ENCODE measurements around the gene GPR142. TPM values are rescaled to one million over a fixed set of nuclear protein-coding genes. Genes with fewer than 3 reads are reported as not detected.

GPR142 gene
- total and polyA plus RNA-seq, 2 donors (not counting 3 experiments of a cell fraction or from before 2014, with no cell fraction given): not detected

- no TSS peak for BruUV-seq (replicated peaks)
- Histone ChIP-seq H3K9ac (replicated peaks; ENCODE audit: extremely low read depth, insufficient read depth, low read length) (no peak within 1 kb of the TSS), H2AFZ (ENCODE audit: low read depth, low read length) (no peak within 1 kb of the TSS), H3K79me2 (ENCODE audit: control insufficient read depth, insufficient read depth, low read length) (no peaks in the 10 kb centered on the region), H3K27me3 (ENCODE audit: control insufficient read depth in 2 of 2, insufficient read depth in 2 of 2, low read length in 2 of 2) (peaks cover 7 to 12% of the 10 kb centered on the region in 2 experiments), H3K4me3 (replicated peaks in 1 of 3; ENCODE audit: insufficient read depth in 1 of 3, low read depth in 1 of 3, low read length in 3 of 3) (no peak within 1 kb of the TSS), H3K36me3 (ENCODE audit: control insufficient read depth in 2 of 2, extremely low read depth in 1 of 2, insufficient read depth in 2 of 2, low read length in 2 of 2) (no peaks in the 10 kb centered on the region), H3K4me2 (ENCODE audit: insufficient read depth, low read length) (no peak within 1 kb of the TSS), H3K4me1 (ENCODE audit: control insufficient read depth, extremely low read depth, insufficient read depth, low read length) (no peaks in the 10 kb centered on the region), H3K9me1 (replicated peaks; ENCODE audit: control insufficient read depth, extremely low read depth, insufficient read depth, low read length) (no peaks in the 10 kb centered on the region), H3K9me3 (replicated peaks; ENCODE audit: control insufficient read depth, insufficient read depth, low read length) (no peaks in the 10 kb centered on the region), H3K27ac (ENCODE audit: insufficient read depth, low read depth, low read length) (no peak within 1 kb of the TSS), H4K20me1 (replicated peaks; ENCODE audit: control insufficient read depth, extremely low read depth, insufficient read depth, low read length) (no peaks in the 10 kb centered on the region)
- POLR2A ChIA-PET: no interaction called here
- DNase-seq (ENCODE audit: low read depth, low spot score) (peak; percentile 13), FAIRE-seq (no peak)
- dilution Hi-C loops (cut with MboI; ENCODE audit: extremely low pct_ligation_motif_present, low sequenced_read_pairs): no loop called here
- intact Hi-C loops (cut with micrococcal nuclease): loop anchor here (1.0 kb wide), 1 partner anchor 60 kb away; no protein-coding TSS in a partner anchor
- TF ChIP-seq MYC (IDR thresholded peaks at IDR 0.05; ENCODE audit: low read depth, low read length): no peak
- TF ChIP-seq, protein P1, sequence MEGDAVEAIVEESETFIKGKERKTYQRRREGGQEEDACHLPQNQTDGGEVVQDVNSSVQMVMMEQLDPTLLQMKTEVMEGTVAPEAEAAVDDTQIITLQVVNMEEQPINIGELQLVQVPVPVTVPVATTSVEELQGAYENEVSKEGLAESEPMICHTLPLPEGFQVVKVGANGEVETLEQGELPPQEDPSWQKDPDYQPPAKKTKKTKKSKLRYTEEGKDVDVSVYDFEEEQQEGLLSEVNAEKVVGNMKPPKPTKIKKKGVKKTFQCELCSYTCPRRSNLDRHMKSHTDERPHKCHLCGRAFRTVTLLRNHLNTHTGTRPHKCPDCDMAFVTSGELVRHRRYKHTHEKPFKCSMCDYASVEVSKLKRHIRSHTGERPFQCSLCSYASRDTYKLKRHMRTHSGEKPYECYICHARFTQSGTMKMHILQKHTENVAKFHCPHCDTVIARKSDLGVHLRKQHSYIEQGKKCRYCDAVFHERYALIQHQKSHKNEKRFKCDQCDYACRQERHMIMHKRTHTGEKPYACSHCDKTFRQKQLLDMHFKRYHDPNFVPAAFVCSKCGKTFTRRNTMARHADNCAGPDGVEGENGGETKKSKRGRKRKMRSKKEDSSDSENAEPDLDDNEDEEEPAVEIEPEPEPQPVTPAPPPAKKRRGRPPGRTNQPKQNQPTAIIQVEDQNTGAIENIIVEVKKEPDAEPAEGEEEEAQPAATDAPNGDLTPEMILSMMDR (IDR thresholded peaks at IDR 0.05; ENCODE audit: extremely low read depth in 1 of 2, insufficient read depth in 1 of 2, low read depth in 1 of 2, low read length in 2 of 2): peak; percentile 67 to 76
- CTCF ChIA-PET: interaction anchor here (0.6 to 3.6 kb wide), 14 partner anchors 8 to 152 kb away, joined by 3 to 29 read pairs (median 4); no protein-coding TSS in a partner anchor
Observed at GRCh38 chr17:74361230-74362068, 5.9 kb upstream of the GPR142 start, which contains the start of gene BTBD17. Gene BTBD17 (minus strand): TSS chr17:74361868. CDS start chr17:74361819, 49 bp downstream.

- H2AFZ ChIP-seq (ENCODE audit: low read depth, low read length): no peak overlapping the region
- CTCF ChIA-PET: interaction anchor here (1.0 to 3.6 kb wide), 9 partner anchors 18 to 160 kb away, joined by 3 to 29 read pairs (median 4); no protein-coding TSS in a partner anchor
- TF ChIP-seq, protein P1 (IDR thresholded peaks at IDR 0.05; ENCODE audit: extremely low read depth in 1 of 2, insufficient read depth in 1 of 2, low read depth in 1 of 2, low read length in 2 of 2): no peak
- TF ChIP-seq GATA2 (IDR thresholded peaks at IDR 0.05; ENCODE audit: insufficient read depth, insufficient read length, low read depth, low read length): no peak
- TF ChIP-seq MYC (IDR thresholded peaks at IDR 0.05; ENCODE audit: low read depth, low read length): no peak
- TF ChIP-seq JUN (IDR thresholded peaks at IDR 0.05; ENCODE audit: borderline replicate concordance, insufficient read depth, insufficient read length, low read depth): no peak
- TF ChIP-seq FOS (IDR thresholded peaks at IDR 0.05; ENCODE audit: borderline replicate concordance, insufficient read depth, low read length): no peak
- TF ChIP-seq POLR2AphosphoS5 (IDR thresholded peaks at IDR 0.05; ENCODE audit: insufficient read depth, low read depth, low read length): no peak
- TF ChIP-seq MAX (IDR thresholded peaks at IDR 0.05; ENCODE audit: insufficient read depth, insufficient read length): no peak
- no peak for TF ChIP-seq EZH2 (IDR thresholded peaks at IDR 0.05; ENCODE audit: borderline replicate concordance, low read depth, low read length, severe bottlenecking)
- no peak for TF ChIP-seq POLR2A (IDR thresholded peaks at IDR 0.05; ENCODE audit: low read depth, low read length)
- H3K9ac ChIP-seq (replicated peaks; ENCODE audit: extremely low read depth, insufficient read depth, low read length): no peak overlapping the region
- no peak overlapping the region for H3K4me3 ChIP-seq (replicated peaks in 1 of 3; ENCODE audit: insufficient read depth in 1 of 3, low read depth in 1 of 3, low read length in 3 of 3)
- no peak overlapping the region for H3K27ac ChIP-seq (ENCODE audit: insufficient read depth, low read depth, low read length)
- POLR2A ChIA-PET: no interaction called here
- no TSS peak for BruUV-seq (replicated peaks)
- H4K20me1 ChIP-seq (replicated peaks; ENCODE audit: control insufficient read depth, extremely low read depth, insufficient read depth, low read length): no peaks in the 10 kb centered on the region
- no peaks in the 10 kb centered on the region for H3K9me1 ChIP-seq (replicated peaks; ENCODE audit: control insufficient read depth, extremely low read depth, insufficient read depth, low read length)
- no peak for DNase-seq (ENCODE audit: low read depth, low spot score)
- peaks cover 7 to 9% of the 10 kb centered on the region in 2 experiments for H3K27me3 ChIP-seq (ENCODE audit: control insufficient read depth in 2 of 2, insufficient read depth in 2 of 2, low read length in 2 of 2)
- no peaks in the 10 kb centered on the region for H3K9me3 ChIP-seq (replicated peaks; ENCODE audit: control insufficient read depth, insufficient read depth, low read length)
- intact Hi-C loops (cut with micrococcal nuclease): no loop called here
- no peak for FAIRE-seq
- dilution Hi-C loops (cut with MboI; ENCODE audit: extremely low pct_ligation_motif_present, low sequenced_read_pairs): no loop called here
- H3K36me3 ChIP-seq (ENCODE audit: control insufficient read depth in 2 of 2, extremely low read depth in 1 of 2, insufficient read depth in 2 of 2, low read length in 2 of 2): no peaks in the 10 kb centered on the region
- no peaks in the 10 kb centered on the region for H3K79me2 ChIP-seq (ENCODE audit: control insufficient read depth, insufficient read depth, low read length)
- no peaks in the 10 kb centered on the region for H3K4me1 ChIP-seq (ENCODE audit: control insufficient read depth, extremely low read depth, insufficient read depth, low read length)
- H3K4me2 ChIP-seq (ENCODE audit: insufficient read depth, low read length): no peak overlapping the region
Observed at GRCh38 chr17:74362069-74362405, 5.3 kb upstream of the GPR142 start.
